ENCODE results near the gene CNTNAP2.

GRCh38 chr7:147146169-147146568 is 1029.6 kb downstream of the CNTNAP2 start:
- no peak for TF ChIP-seq CTCF (conservative IDR thresholded peaks at IDR 0.05)
- TF ChIP-seq ZFX (IDR thresholded peaks at IDR 0.05), result no peak

Measured in C4-2B (cell line).